SW 1271 (cell line): Measurements from ENCODE around the gene BRAF.
"Not testable (repeated sequence)": the region's sequence is repeated elsewhere in the genome, so short reads cannot be mapped to it uniquely, and the experiment has no call there.

Experiments used
- DNase-seq, 2 experiments: peaks; one replicate each; lab custom pipeline; 2025; lab: John Stamatoyannopoulos, UW

Gene BRAF

GRCh38 chr7:140708764-140709163 is 216.0 kb downstream of the BRAF start:
- DNase-seq = not testable (repeated sequence)

GRCh38 chr7:140707132-140707531 is 217.6 kb downstream of the BRAF start:
- no peak for DNase-seq

GRCh38 chr7:140704205-140704604 is 220.5 kb downstream of the BRAF start:
- no peak for DNase-seq

- DNase-seq = no peak
These were observed 222.0 kb downstream of the BRAF start for GRCh38 chr7:140702774-140703173.

GRCh38 chr7:140698477-140698876 is 226.3 kb downstream of the BRAF start:
- DNase-seq = no peak

- no peak for DNase-seq
These were observed 227.1 kb downstream of the BRAF start for GRCh38 chr7:140697447-140698143.

- DNase-seq = peak; percentile 56 to 79
These were observed 227.9 kb downstream of the BRAF start, which contains the start of gene NDUFB2 for GRCh38 chr7:140696680-140697446. NDUFB2 (plus strand) TSS chr7:140696708; CDS start chr7:140696745, 37 bp downstream.

GRCh38 chr7:140696024-140696679 is 228.6 kb downstream of the BRAF start:
- peak in 1 of 2 experiments; percentile 69 for DNase-seq

GRCh38 chr7:140695381-140695780 is 229.3 kb downstream of the BRAF start:
- DNase-seq = no peak

- no peak for DNase-seq
These were observed 230.1 kb downstream of the BRAF start for GRCh38 chr7:140694592-140694991.

- DNase-seq = not testable (repeated sequence)
These were observed 230.9 kb downstream of the BRAF start for GRCh38 chr7:140693849-140694248.

- DNase-seq = no peak
These were observed 233.2 kb downstream of the BRAF start for GRCh38 chr7:140691376-140692045.

- no peak for DNase-seq
These were observed 235.3 kb downstream of the BRAF start for GRCh38 chr7:140689199-140690152.

GRCh38 chr7:140688341-140688740 is 236.4 kb downstream of the BRAF start:
- DNase-seq = no peak

GRCh38 chr7:140686921-140687320 is 237.8 kb downstream of the BRAF start:
- DNase-seq = no peak

GRCh38 chr7:140685407-140686087 is 239.2 kb downstream of the BRAF start:
- DNase-seq = no peak

- DNase-seq = no peak
These were observed 240.4 kb downstream of the BRAF start for GRCh38 chr7:140684066-140684950.

- no peak for DNase-seq
These were observed 241.1 kb downstream of the BRAF start for GRCh38 chr7:140683657-140684056.

GRCh38 chr7:140681766-140682165 is 243.0 kb downstream of the BRAF start:
- DNase-seq = no peak
